K562 (cell line): ENCODE measurements around the gene LRP3. TPM values are rescaled to one million over a fixed set of nuclear protein-coding genes. Genes with fewer than 3 reads are reported as not detected.

Experiments
- BRD4 ChIP-seq: fragments of 200-600 bp; sonication (generic); IDR thresholded peaks from 2 replicates; pipeline ENCODE4 v1.6.1; 2017; ENCODE audit warnings: inconsistent platforms
- CBFA2T3 ChIP-seq: fragments of 450-650 bp; IDR thresholded peaks from 2 replicates; pipeline ENCODE4 v1.6.1; 2017
- CBFB ChIP-seq: sonication (generic); formaldehyde crosslinking; IDR thresholded peaks from 2 replicates; pipeline ENCODE4 v1.4.0; 2020; ENCODE audit warnings: mild to moderate bottlenecking, missing genetic modification reagents
- GMEB1 ChIP-seq: fragments of 250-450 bp; sonication (Bioruptor Pico); IDR thresholded peaks from 2 replicates; pipeline ENCODE4 v1.4.0; 2020; ENCODE audit warnings: mild to moderate bottlenecking
- HDAC2 ChIP-seq: fragments of 450-650 bp; IDR thresholded peaks from 2 replicates; pipeline ENCODE4 v1.6.1; 2016; ENCODE audit warnings: mild to moderate bottlenecking
- HSF4 ChIP-seq: fragments of 250-450 bp; sonication (Bioruptor Pico); IDR thresholded peaks from 2 replicates; pipeline ENCODE4 v2.1.2; 2022; ENCODE audit warnings: mild to moderate bottlenecking, moderate library complexity, borderline replicate concordance
- MAZ ChIP-seq, 2 experiments: fragments of 450-650 bp in 1 of 2; sonication (generic) in 1 of 2; formaldehyde crosslinking; IDR thresholded peaks in 1 of 2; conservative IDR thresholded peaks in 1 of 2; 2 replicates each; pipeline versions ENCODE4 v1.4.0 to v1.5.0; 2020; ENCODE audit warnings: mild to moderate bottlenecking in 1 of 2, missing genetic modification reagents in 1 of 2
- MTA1 ChIP-seq: fragments of 450-650 bp; IDR thresholded peaks from 2 replicates; pipeline ENCODE4 v1.6.1; 2017; ENCODE audit warnings: borderline replicate concordance
- MTA3 ChIP-seq: fragments of 450-650 bp; formaldehyde crosslinking; IDR thresholded peaks from 2 replicates; pipeline ENCODE4 v1.6.1; 2017; ENCODE audit warnings: mild to moderate bottlenecking, borderline replicate concordance
- NBN ChIP-seq: fragments of 450-650 bp; IDR thresholded peaks from 2 replicates; pipeline ENCODE4 v1.6.1; 2016; ENCODE audit warnings: low read depth, mild to moderate bottlenecking
- SAFB ChIP-seq: fragments of 200-400 bp; formaldehyde crosslinking; IDR thresholded peaks from 2 replicates; pipeline ENCODE4 v1.6.1; 2017; ENCODE audit warnings: low read depth, low read length, borderline replicate concordance
- TARDBP ChIP-seq: fragments of 450-650 bp; IDR thresholded peaks from 2 replicates; pipeline ENCODE4 v1.6.1; 2016
- ZBTB11 ChIP-seq, 3 experiments: fragments of 200-800 bp in 1 of 3; fragments of 250-450 bp in 1 of 3; fragments of 450-650 bp in 1 of 3; sonication (Bioruptor Pico) in 1 of 3; sonication (Bioruptor generic) in 1 of 3; formaldehyde crosslinking in 1 of 3; IDR thresholded peaks; 2 replicates each; pipeline versions ENCODE4 v1.6.1 to v1.8.0; 2016 to 2022; ENCODE audit warnings: mild to moderate bottlenecking in 2 of 3, missing genetic modification characterization in 2 of 3, missing compliant biosample characterization in 1 of 3, moderate library complexity in 1 of 3
- ZEB2 ChIP-seq: fragments of 450-650 bp; IDR thresholded peaks from 2 replicates; pipeline ENCODE4 v1.6.1; 2016
- ZNF79 ChIP-seq: fragments of 250-450 bp; sonication (Bioruptor Pico); IDR thresholded peaks from 2 replicates; pipeline ENCODE4 v1.4.0; 2020; ENCODE audit warnings: low read depth, mild to moderate bottlenecking, moderate library complexity
- polyA plus RNA-seq, 8 experiments: library from polyadenylated mRNA; depleted of rRNA in 4 of 8; stranded (reverse) in 5 of 8; unstranded in 3 of 8; fragments of >200 nt; fragmentation: Nextera tagmentation in 2 of 8; fragmentation: Illumina TruSeq in 1 of 8; extraction: Ambion mirVana in 2 of 8; extraction: Trizol in 1 of 8; gene quantifications; 2 replicates each; pipeline versions ENCODE4 v1.2.1 to v1.2.3, GENCODE V29; 2011 to 2014; ENCODE audit warnings: inconsistent platforms in 1 of 8, missing spikeins in 1 of 8
- total RNA-seq, 7 experiments: library from RNA; depleted of rRNA in 6 of 7; stranded (reverse); fragments of >200 nt in 6 of 7; fragmentation: Illumina TruSeq in 2 of 7; extraction: Trizol in 2 of 7; gene quantifications; 2 replicates each; pipeline versions ENCODE4 v1.2.1 to v1.2.3, GENCODE V29; 2011 to 2021; ENCODE audit warnings: low replicate concordance in 1 of 7
- TF ChIP-seq, protein P1 (sequence below): IDR thresholded peaks from 2 replicates; pipeline ENCODE4 v1.6.1; 2011; ENCODE audit warnings: borderline replicate concordance, low read depth, mild to moderate bottlenecking, moderate library complexity, low read length; ENCODE audit not compliant: insufficient read depth, poor library complexity, severe bottlenecking
- TF ChIP-seq, protein P2 (sequence below), 2 experiments: fragments of 250-450 bp in 1 of 2; fragments of 450-650 bp in 1 of 2; sonication (Bioruptor Pico) in 1 of 2; IDR thresholded peaks; 2 replicates each; pipeline versions ENCODE4 v1.6.1 to v1.8.0; 2016 to 2021; ENCODE audit warnings: mild to moderate bottlenecking in 2 of 2, moderate library complexity in 2 of 2, missing compliant biosample characterization in 1 of 2, missing genetic modification characterization in 1 of 2
- TF ChIP-seq, protein P3 (sequence below), 2 experiments: IDR thresholded peaks; 2 replicates each; pipeline ENCODE4 v1.6.1; 2011; ENCODE audit warnings: borderline replicate concordance in 1 of 2, control low read depth in 1 of 2, low read depth in 1 of 2, low read length in 1 of 2, mild to moderate bottlenecking in 1 of 2, mixed read lengths in 1 of 2, moderate library complexity in 1 of 2; ENCODE audit not compliant: insufficient read depth in 1 of 2, insufficient read length in 1 of 2, poor library complexity in 1 of 2, severe bottlenecking in 1 of 2; ENCODE audit errors: extremely low read depth in 1 of 2

Gene LRP3
- total and polyA plus RNA-seq, 9 of the 15 experiments (the other 6 are each of a cell fraction or from before 2014, with no cell fraction given): 0.29 TPM; not detected in 8

DNA sequence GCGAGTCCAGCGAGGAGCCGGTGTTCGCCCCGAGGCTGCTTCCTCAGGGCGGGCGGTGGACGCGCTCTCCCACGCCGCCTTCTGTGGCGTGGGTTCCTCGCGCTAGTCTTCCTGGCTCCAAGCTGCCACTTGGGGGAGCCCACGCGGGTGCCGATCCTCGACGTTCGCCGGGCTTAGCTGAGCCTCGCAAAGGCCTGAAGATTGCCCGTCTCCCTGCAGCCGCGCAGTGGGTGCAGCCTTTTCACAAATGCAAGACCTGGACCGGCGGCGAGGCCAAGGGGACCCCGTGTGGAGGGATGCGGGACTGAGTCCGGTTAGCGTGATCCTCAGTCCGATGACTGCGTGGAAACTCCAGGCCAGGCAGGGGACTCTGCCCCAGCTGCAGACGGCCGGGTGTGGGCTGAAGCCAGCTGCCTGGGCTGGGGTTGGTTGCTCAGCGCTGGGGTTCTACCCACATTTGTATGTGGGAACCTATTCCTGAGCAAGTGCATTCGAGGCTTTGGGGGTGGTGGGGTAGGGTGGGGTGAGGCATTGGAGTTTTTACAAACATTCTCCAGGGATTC, 16.6 kb upstream of the LRP3 start (continued):
- TF ChIP-seq, protein P1, sequence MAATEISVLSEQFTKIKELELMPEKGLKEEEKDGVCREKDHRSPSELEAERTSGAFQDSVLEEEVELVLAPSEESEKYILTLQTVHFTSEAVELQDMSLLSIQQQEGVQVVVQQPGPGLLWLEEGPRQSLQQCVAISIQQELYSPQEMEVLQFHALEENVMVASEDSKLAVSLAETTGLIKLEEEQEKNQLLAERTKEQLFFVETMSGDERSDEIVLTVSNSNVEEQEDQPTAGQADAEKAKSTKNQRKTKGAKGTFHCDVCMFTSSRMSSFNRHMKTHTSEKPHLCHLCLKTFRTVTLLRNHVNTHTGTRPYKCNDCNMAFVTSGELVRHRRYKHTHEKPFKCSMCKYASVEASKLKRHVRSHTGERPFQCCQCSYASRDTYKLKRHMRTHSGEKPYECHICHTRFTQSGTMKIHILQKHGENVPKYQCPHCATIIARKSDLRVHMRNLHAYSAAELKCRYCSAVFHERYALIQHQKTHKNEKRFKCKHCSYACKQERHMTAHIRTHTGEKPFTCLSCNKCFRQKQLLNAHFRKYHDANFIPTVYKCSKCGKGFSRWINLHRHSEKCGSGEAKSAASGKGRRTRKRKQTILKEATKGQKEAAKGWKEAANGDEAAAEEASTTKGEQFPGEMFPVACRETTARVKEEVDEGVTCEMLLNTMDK: peak; percentile 58
- no peak for TF ChIP-seq CBFB
- peak; percentile 81; the same call in 1 of the 2 replicates for TF ChIP-seq MTA3
- peak; percentile 10; the same call in 1 of the 2 replicates for TF ChIP-seq ZEB2
- TF ChIP-seq ZNF79 (CRISPR knock-in tag): no peak
- TF ChIP-seq GMEB1 (CRISPR knock-in tag): 0 out of 2 replicates have a peak, but pooled peaks have one; percentile 13
- TF ChIP-seq HSF4 (CRISPR knock-in tag): no peak
- TF ChIP-seq SAFB: peak; percentile 100
- TF ChIP-seq NBN: no peak
- peak; percentile 36 for TF ChIP-seq CBFA2T3
- TF ChIP-seq ZBTB11 (CRISPR knock-in tag; IDR thresholded peaks at IDR 0.05): no peak
- TF ChIP-seq, protein P2, sequence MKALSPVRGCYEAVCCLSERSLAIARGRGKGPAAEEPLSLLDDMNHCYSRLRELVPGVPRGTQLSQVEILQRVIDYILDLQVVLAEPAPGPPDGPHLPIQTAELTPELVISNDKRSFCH (CRISPR knock-in tag; IDR thresholded peaks at IDR 0.05): no peak
- TF ChIP-seq, protein P2 (tag; IDR thresholded peaks at IDR 0.05): 0 out of 2 replicates have a peak, but pooled peaks have one; percentile 34
- peak; percentile 55; the same call in 1 of the 2 replicates for TF ChIP-seq MTA1
- TF ChIP-seq BRD4: no peak
- 0 out of 2 replicates have a peak, but pooled peaks have one; percentile 62 for TF ChIP-seq HDAC2
- TF ChIP-seq, protein P3, sequence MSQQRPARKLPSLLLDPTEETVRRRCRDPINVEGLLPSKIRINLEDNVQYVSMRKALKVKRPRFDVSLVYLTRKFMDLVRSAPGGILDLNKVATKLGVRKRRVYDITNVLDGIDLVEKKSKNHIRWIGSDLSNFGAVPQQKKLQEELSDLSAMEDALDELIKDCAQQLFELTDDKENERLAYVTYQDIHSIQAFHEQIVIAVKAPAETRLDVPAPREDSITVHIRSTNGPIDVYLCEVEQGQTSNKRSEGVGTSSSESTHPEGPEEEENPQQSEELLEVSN (IDR thresholded peaks at IDR 0.05; ENCODE audit: borderline replicate concordance in 1 of 2, extremely low read depth in 1 of 2, insufficient read depth in 1 of 2, insufficient read length in 1 of 2, low read depth in 1 of 2, low read length in 1 of 2, poor library complexity in 1 of 2, severe bottlenecking in 1 of 2): peak; percentile 4 to 56
- peak; percentile 95 for TF ChIP-seq TARDBP
- peak in 1 of 2 experiments; percentile 3; a peak in 1 of 4 replicates for TF ChIP-seq MAZ (CRISPR knock-in tag; conservative IDR thresholded peaks at IDR 0.05 in 1 of 2, IDR thresholded peaks at IDR 0.05 in 1 of 2)
